WTC11 (cell line): ENCODE results near the gene KCNJ14. TPM values are rescaled to one million over a fixed set of nuclear protein-coding genes. Genes with fewer than 3 reads are reported as not detected.

ENCODE experiments used
- ATAC-seq: fragments of 200-7000 bp; cut with Tn5 transposase; 2 replicates; pipeline ENCODE4 v1.10.0; 2021; ENCODE audit warnings: mild to moderate bottlenecking, moderate library complexity
- CTCF ChIA-PET: fragments of 300-600 bp; sonication (Branson Sonifier 250); formaldehyde crosslinking; loops from one replicate; lab custom pipeline; 2021; ENCODE audit warnings: antibody characterized with exemption; lab: Charles Lee
- POLR2A ChIA-PET: fragments of 350-600 bp; sonication (Branson Sonifier 250); formaldehyde crosslinking; loops from one replicate; lab custom pipeline; 2021; ENCODE audit warnings: antibody characterized with exemption; lab: Charles Lee
- DNase-seq: peaks from one replicate; pipeline ENCODE4 v3.0.0; 2021; ENCODE audit warnings: low spot score
- H3K27ac Mint-ChIP-seq: 2 replicates; pipeline ENCODE4 v1.8.0; 2021; ENCODE audit warnings: mixed read lengths
- H3K27me3 Mint-ChIP-seq: 2 replicates; pipeline ENCODE4 v1.8.0; 2021; ENCODE audit warnings: low read depth, mild to moderate bottlenecking, moderate library complexity, mixed read lengths
- H3K36me3 Mint-ChIP-seq: 2 replicates; pipeline ENCODE4 v1.8.0; 2021; ENCODE audit warnings: mixed read lengths
- H3K4me1 Mint-ChIP-seq: 2 replicates; pipeline ENCODE4 v1.8.0; 2022; ENCODE audit warnings: mixed read lengths
- H3K4me3 Mint-ChIP-seq: 2 replicates; pipeline ENCODE4 v1.8.0; 2021; ENCODE audit warnings: mild to moderate bottlenecking, moderate library complexity, mixed read lengths
- H3K9me3 Mint-ChIP-seq: 2 replicates; pipeline ENCODE4 v1.8.0; 2021; ENCODE audit warnings: mixed read lengths
- ARID4B ChIP-seq: sonication (generic); formaldehyde crosslinking; IDR thresholded peaks from 2 replicates; pipeline ENCODE4 v1.8.0; 2023; ENCODE audit warnings: missing genetic modification reagents, mild to moderate bottlenecking, borderline replicate concordance
- GABPB1 ChIP-seq: sonication (generic); formaldehyde crosslinking; IDR thresholded peaks from 2 replicates; pipeline ENCODE4 v1.8.1; 2023; ENCODE audit warnings: mild to moderate bottlenecking, missing genetic modification reagents
- IRF2 ChIP-seq: sonication (generic); formaldehyde crosslinking; IDR thresholded peaks from 2 replicates; pipeline ENCODE4 v1.8.0; 2022; ENCODE audit warnings: low read depth, missing genetic modification reagents, borderline replicate concordance
- KAT7 ChIP-seq: sonication (generic); formaldehyde crosslinking; IDR thresholded peaks from 2 replicates; pipeline ENCODE4 v1.8.1; 2023; ENCODE audit warnings: missing genetic modification reagents, mild to moderate bottlenecking, borderline replicate concordance
- MXD4 ChIP-seq: fragments of 250-450 bp; sonication (Bioruptor Pico); IDR thresholded peaks from 2 replicates; pipeline ENCODE4 v1.8.0; 2021; ENCODE audit warnings: mild to moderate bottlenecking, moderate library complexity, borderline replicate concordance
- NFE2L1 ChIP-seq: sonication (generic); formaldehyde crosslinking; IDR thresholded peaks from 2 replicates; pipeline ENCODE4 v1.8.1; 2023; ENCODE audit warnings: missing genetic modification reagents
- PREB ChIP-seq: sonication (generic); formaldehyde crosslinking; IDR thresholded peaks from 2 replicates; pipeline ENCODE4 v1.8.1; 2022; ENCODE audit warnings: mild to moderate bottlenecking, missing genetic modification reagents, moderate library complexity, borderline replicate concordance
- PRRX2 ChIP-seq: fragments of 250-450 bp; sonication (Bioruptor Pico); IDR thresholded peaks from 2 replicates; pipeline ENCODE4 v1.8.0; 2021; ENCODE audit warnings: mild to moderate bottlenecking
- TCF7 ChIP-seq: sonication (generic); formaldehyde crosslinking; IDR thresholded peaks from 2 replicates; pipeline ENCODE4 v1.8.0; 2022; ENCODE audit warnings: mild to moderate bottlenecking, low read depth, missing genetic modification reagents, moderate library complexity
- TEAD1 ChIP-seq: sonication (generic); formaldehyde crosslinking; IDR thresholded peaks from 2 replicates; pipeline ENCODE4 v1.8.0; 2022; ENCODE audit warnings: mild to moderate bottlenecking, missing genetic modification reagents
- TEAD4 ChIP-seq: sonication (generic); formaldehyde crosslinking; IDR thresholded peaks from 2 replicates; pipeline ENCODE4 v1.8.0; 2022; ENCODE audit warnings: mild to moderate bottlenecking, missing genetic modification reagents
- ZNF219 ChIP-seq: sonication (generic); formaldehyde crosslinking; IDR thresholded peaks from 2 replicates; pipeline ENCODE4 v1.8.0; 2023; ENCODE audit warnings: missing genetic modification reagents, mild to moderate bottlenecking, borderline replicate concordance
- ZNF232 ChIP-seq: sonication (generic); formaldehyde crosslinking; IDR thresholded peaks from 2 replicates; pipeline ENCODE4 v1.8.0; 2022; ENCODE audit warnings: mild to moderate bottlenecking, missing genetic modification reagents
- ZSCAN18 ChIP-seq: fragments of 250-450 bp; sonication (Bioruptor Pico); IDR thresholded peaks from 2 replicates; pipeline ENCODE4 v2.1.2; 2022; ENCODE audit warnings: mild to moderate bottlenecking, moderate library complexity
- total RNA-seq: library from RNA; stranded (reverse); gene quantifications from 3 replicates; pipeline ENCODE4 v1.2.3, GENCODE V29; 2021
- TF ChIP-seq, protein P1 (sequence below): sonication (generic); formaldehyde crosslinking; IDR thresholded peaks from 2 replicates; pipeline ENCODE4 v1.8.0; 2022; ENCODE audit warnings: mild to moderate bottlenecking, missing genetic modification reagents
- TF ChIP-seq, protein P2 (sequence below): sonication (generic); formaldehyde crosslinking; IDR thresholded peaks from 2 replicates; pipeline ENCODE4 v1.8.0; 2023; ENCODE audit warnings: missing genetic modification reagents
- TF ChIP-seq, protein P3 (sequence below): sonication (generic); formaldehyde crosslinking; IDR thresholded peaks from 2 replicates; pipeline ENCODE4 v1.8.1; 2023; ENCODE audit warnings: mild to moderate bottlenecking, missing genetic modification reagents, moderate library complexity
- TF ChIP-seq, protein P4 (sequence below): sonication (generic); formaldehyde crosslinking; IDR thresholded peaks from 2 replicates; pipeline ENCODE4 v1.8.0; 2023; ENCODE audit warnings: mild to moderate bottlenecking, missing genetic modification reagents
- TF ChIP-seq, protein P5 (sequence below): fragments of 250-450 bp; sonication (Bioruptor Pico); IDR thresholded peaks from 2 replicates; pipeline ENCODE4 v1.8.0; 2021; ENCODE audit warnings: mild to moderate bottlenecking

The KCNJ14 gene
- total RNA-seq, 1 experiment from 2014 or later: 1.4 TPM

DNA sequence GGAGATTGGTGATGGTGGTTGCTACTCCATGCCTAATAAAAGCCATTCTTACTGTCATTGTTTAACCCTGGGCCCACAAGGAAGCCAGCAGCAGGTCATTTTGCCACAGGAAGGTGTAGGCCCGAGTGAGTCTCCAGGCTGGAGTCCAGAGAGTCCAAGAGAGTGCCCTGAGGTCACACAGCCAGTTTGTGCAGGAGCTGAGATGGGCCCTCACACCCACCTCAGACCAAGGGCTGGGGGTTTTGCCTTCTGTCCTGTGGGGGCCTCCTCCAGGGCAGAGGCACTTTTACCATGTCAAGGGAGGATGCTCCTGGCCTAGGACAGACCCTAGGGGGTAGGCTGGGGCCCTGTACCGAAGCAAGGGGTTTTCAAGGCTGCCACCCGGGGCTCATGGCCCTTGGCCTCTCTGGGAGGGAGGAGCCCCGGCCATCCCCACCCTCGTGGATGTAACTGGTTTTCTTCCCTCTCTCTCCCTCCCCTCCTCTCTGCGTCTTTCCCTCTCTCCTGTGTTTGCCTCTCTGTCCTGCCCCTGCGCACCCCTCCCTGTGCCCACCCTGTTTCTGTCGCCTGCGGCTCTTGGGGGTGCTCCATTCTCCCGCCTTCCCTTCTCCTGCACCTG, 21.8 kb downstream of the KCNJ14 start:
- POLR2A ChIA-PET: no interaction called here
- CTCF ChIA-PET: interaction anchor here (2.0 kb wide), 1 partner anchor 12 kb away, joined by 7 read pairs; no protein-coding TSS in a partner anchor
- Mint-ChIP-seq H3K27me3 (no peaks in the 10 kb centered on the region), H3K36me3 (peaks cover 35% of the 10 kb centered on the region), H3K9me3 (no peaks in the 10 kb centered on the region), H3K4me1 (peaks cover 18% of the 10 kb centered on the region), H3K4me3 (no peak overlapping the region), H3K27ac (no peak overlapping the region)
- DNase-seq: no peak
- no peak for TF ChIP-seq TCF7 (CRISPR knock-in tag)
- no peak for ATAC-seq

DNA sequence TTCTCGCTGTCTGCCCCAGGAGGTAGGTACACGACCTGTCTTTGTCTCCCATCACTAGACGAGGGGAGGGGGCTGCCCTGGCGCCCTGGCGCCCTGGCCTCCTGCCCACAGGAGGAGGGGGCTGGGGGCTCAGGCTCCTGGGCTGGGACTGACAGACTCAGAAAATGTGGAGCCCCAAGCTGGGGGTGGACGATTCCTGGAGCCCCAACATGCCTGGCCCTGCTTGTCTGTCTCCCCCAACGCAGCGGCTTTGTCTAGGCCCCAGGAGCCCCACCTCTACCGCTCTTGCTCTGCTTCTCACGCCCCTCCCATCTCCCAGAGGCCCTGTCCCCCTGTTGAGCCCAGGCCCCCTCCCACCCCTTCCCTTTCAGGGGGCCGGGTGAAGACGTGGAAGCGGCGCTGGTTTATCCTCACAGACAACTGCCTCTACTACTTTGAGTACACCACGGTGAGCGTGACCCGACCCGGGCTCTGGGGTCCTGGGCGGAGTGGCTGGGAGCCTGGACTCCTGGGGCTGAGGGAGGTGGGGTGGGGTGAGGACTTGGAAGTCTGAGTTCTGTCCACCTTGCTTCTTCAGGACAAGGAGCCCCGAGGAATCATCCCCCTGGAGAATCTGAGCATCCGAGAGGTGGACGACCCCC, 22.4 kb downstream of the KCNJ14 start:
- DNase-seq (no peak), ATAC-seq (no peak)
- no peak overlapping the region for H3K27ac Mint-ChIP-seq
- H3K4me3 Mint-ChIP-seq: no peak overlapping the region
- H3K27me3 Mint-ChIP-seq: no peaks in the 10 kb centered on the region
- peaks cover 31% of the 10 kb centered on the region for H3K36me3 Mint-ChIP-seq
- TF ChIP-seq, protein P1, sequence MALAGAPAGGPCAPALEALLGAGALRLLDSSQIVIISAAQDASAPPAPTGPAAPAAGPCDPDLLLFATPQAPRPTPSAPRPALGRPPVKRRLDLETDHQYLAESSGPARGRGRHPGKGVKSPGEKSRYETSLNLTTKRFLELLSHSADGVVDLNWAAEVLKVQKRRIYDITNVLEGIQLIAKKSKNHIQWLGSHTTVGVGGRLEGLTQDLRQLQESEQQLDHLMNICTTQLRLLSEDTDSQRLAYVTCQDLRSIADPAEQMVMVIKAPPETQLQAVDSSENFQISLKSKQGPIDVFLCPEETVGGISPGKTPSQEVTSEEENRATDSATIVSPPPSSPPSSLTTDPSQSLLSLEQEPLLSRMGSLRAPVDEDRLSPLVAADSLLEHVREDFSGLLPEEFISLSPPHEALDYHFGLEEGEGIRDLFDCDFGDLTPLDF (CRISPR knock-in tag): no peak
- TF ChIP-seq KAT7 (no peak), ARID4B (CRISPR knock-in tag) (no peak), IRF2 (CRISPR knock-in tag) (no peak), ZNF219 (CRISPR knock-in tag) (no peak), NFE2L1 (CRISPR knock-in tag) (no peak), ZSCAN18 (CRISPR knock-in tag) (no peak), ZNF232 (CRISPR knock-in tag) (no peak), GABPB1 (CRISPR knock-in tag) (no peak), TEAD4 (no peak), PRRX2 (no peak), MXD4 (CRISPR knock-in tag) (no peak), TEAD1 (no peak), PREB (CRISPR knock-in tag) (no peak)
- TF ChIP-seq, protein P2, sequence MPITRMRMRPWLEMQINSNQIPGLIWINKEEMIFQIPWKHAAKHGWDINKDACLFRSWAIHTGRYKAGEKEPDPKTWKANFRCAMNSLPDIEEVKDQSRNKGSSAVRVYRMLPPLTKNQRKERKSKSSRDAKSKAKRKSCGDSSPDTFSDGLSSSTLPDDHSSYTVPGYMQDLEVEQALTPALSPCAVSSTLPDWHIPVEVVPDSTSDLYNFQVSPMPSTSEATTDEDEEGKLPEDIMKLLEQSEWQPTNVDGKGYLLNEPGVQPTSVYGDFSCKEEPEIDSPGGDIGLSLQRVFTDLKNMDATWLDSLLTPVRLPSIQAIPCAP (CRISPR knock-in tag): no peak
- TF ChIP-seq, protein P3, sequence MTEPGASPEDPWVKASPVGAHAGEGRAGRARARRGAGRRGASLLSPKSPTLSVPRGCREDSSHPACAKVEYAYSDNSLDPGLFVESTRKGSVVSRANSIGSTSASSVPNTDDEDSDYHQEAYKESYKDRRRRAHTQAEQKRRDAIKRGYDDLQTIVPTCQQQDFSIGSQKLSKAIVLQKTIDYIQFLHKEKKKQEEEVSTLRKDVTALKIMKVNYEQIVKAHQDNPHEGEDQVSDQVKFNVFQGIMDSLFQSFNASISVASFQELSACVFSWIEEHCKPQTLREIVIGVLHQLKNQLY (CRISPR knock-in tag): no peak
- TF ChIP-seq, protein P4, sequence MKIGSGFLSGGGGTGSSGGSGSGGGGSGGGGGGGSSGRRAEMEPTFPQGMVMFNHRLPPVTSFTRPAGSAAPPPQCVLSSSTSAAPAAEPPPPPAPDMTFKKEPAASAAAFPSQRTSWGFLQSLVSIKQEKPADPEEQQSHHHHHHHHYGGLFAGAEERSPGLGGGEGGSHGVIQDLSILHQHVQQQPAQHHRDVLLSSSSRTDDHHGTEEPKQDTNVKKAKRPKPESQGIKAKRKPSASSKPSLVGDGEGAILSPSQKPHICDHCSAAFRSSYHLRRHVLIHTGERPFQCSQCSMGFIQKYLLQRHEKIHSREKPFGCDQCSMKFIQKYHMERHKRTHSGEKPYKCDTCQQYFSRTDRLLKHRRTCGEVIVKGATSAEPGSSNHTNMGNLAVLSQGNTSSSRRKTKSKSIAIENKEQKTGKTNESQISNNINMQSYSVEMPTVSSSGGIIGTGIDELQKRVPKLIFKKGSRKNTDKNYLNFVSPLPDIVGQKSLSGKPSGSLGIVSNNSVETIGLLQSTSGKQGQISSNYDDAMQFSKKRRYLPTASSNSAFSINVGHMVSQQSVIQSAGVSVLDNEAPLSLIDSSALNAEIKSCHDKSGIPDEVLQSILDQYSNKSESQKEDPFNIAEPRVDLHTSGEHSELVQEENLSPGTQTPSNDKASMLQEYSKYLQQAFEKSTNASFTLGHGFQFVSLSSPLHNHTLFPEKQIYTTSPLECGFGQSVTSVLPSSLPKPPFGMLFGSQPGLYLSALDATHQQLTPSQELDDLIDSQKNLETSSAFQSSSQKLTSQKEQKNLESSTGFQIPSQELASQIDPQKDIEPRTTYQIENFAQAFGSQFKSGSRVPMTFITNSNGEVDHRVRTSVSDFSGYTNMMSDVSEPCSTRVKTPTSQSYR (CRISPR knock-in tag): no peak
- TF ChIP-seq, protein P5, sequence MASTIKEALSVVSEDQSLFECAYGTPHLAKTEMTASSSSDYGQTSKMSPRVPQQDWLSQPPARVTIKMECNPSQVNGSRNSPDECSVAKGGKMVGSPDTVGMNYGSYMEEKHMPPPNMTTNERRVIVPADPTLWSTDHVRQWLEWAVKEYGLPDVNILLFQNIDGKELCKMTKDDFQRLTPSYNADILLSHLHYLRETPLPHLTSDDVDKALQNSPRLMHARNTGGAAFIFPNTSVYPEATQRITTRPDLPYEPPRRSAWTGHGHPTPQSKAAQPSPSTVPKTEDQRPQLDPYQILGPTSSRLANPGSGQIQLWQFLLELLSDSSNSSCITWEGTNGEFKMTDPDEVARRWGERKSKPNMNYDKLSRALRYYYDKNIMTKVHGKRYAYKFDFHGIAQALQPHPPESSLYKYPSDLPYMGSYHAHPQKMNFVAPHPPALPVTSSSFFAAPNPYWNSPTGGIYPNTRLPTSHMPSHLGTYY: no peak
- ChIA-PET POLR2A (interaction anchor here (0.5 kb wide), 1 partner anchor 26 kb away, joined by 3 read pairs; no protein-coding TSS in a partner anchor), CTCF (no interaction called here)
- no peaks in the 10 kb centered on the region for H3K9me3 Mint-ChIP-seq
- peaks cover 18% of the 10 kb centered on the region for H3K4me1 Mint-ChIP-seq
